ENCODE measurements around the gene ACSM6.

- TF ChIP-seq CTCF (IDR thresholded peaks at IDR 0.05; ENCODE audit: control extremely low read depth in 1 of 3, insufficient read depth in 1 of 3, low read depth in 1 of 3, low read length in 3 of 3) (no peak), RAD21 (IDR thresholded peaks at IDR 0.05 in 1 of 2, conservative IDR thresholded peaks at IDR 0.05 in 1 of 2; ENCODE audit: low read depth in 2 of 2, low read length in 2 of 2) (no peak), EZH2 (IDR thresholded peaks at IDR 0.05; ENCODE audit: low read depth, low read length, severe bottlenecking) (no peak), MAX (IDR thresholded peaks at IDR 0.05) (no peak), USF2 (IDR thresholded peaks at IDR 0.05; ENCODE audit: low read length) (no peak), RFX5 (IDR thresholded peaks at IDR 0.05; ENCODE audit: borderline replicate concordance, low read depth, low read length) (no peak), CHD2 (IDR thresholded peaks at IDR 0.05; ENCODE audit: low read length) (no peak), CEBPB (IDR thresholded peaks at IDR 0.05; ENCODE audit: low read depth, low read length) (no peak), EP300 (IDR thresholded peaks at IDR 0.05; ENCODE audit: borderline replicate concordance in 1 of 2, low read depth in 2 of 2, low read length in 2 of 2) (no peak)
Measured at GRCh38 chr10:95248989-95249388, 55.0 kb downstream of the ACSM6 start.

Measured in H1 (cell line).